Renal pelvis (tissue), 4 donors: ENCODE measurements around the gene PHACTR3. TPM values are rescaled to one million over a fixed set of nuclear protein-coding genes. Genes with fewer than 3 reads are reported as not detected.

ENCODE experiments used
- DNase-seq: peaks from one replicate; pipeline ENCODE4 v3.0.0-alpha.2; 2013
- polyA plus RNA-seq, 3 donors: library from polyadenylated mRNA; unstranded; fragments of 120-200 nt; gene quantifications; one replicate each; pipeline ENCODE4 v1.2.1, GENCODE V29; 2013; ENCODE audit not compliant: insufficient read length in 3 of 3

PHACTR3 gene
- polyA plus RNA-seq, 3 donors: 10.0 to 11.3 (median 10.2) TPM

DNA sequence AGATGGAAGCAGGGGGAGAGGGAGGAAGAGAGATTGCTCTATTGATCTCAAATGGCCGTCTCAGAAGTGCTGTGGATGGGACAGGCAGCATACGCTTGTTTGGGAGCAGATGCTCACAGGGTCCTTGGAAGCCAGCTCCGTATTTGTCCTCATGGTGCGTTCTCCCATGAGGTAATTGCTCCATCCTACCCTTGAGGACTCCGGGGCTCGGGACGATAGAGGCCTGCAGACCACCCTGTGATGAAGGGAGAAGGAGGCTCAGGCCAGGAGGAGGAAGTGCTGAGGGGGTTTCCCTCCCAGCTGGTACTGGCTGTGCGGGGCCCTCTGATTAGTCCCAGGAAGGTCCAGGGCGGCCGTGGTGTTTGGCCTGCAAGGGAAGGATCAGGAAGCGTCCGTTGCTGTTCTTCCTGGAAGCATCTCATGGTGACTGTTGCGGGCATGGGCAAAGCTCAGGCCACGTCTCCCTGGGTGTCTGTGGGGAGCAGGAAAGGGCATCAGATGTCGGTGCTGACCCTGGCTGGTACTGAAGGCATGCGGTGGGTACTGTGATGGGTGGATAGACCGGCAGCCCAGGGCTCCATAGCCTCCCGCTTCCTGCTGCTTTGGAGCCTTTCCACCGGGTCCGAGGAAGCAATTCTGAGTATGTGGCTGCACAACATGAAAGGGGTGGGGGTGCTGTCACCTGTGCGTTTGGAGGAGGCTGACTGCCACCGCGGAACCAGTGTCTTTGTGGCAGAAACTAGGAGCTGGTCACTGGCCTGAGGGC, 170.8 kb downstream of the PHACTR3 start:
- no peak for DNase-seq

DNA sequence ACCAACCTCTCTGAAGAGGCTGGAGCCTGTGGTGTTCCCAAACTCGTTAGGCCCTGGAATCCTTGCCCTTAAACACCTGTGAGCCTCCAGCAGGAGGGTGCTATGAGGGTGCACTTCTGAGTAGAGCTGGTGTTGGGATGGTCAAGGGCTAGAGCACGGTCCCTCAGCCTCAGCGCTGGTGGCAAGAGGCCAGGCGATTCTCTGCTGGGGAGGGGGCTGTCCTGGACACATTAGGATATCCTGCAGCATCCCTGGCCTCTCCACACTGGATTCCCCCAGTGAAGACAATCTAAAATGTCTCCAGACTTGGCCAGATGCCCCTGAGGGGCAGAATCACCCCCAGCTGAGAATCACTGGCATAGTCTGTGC, 171.3 kb downstream of the PHACTR3 start:
- no peak for DNase-seq

DNA sequence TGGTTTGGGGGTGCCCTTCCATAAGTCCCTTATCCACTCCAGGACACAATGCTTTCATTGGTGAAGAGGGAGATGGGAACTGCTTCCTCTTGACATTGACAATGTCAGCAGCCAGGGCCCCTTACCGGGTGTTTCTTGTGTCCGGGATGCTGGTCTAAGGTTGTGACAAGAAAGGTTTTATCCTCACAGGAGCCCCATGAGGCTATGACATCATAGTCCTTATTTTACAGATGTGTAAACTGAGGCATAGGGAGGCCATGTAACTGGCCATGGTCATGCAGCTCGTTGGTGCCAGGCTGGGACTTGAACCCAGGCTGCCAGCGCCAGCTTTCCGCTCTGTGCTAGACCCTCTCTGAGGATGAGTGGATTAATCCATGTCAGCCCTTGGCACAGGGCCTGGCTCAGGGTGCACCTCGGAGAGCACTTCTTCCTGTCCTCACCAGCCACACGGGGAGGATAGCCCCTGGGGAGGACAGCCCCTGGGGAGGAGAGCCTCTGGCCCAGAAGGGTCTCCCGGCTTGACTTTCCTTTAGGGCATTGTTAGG, 171.8 kb downstream of the PHACTR3 start:
- no peak for DNase-seq

DNA sequence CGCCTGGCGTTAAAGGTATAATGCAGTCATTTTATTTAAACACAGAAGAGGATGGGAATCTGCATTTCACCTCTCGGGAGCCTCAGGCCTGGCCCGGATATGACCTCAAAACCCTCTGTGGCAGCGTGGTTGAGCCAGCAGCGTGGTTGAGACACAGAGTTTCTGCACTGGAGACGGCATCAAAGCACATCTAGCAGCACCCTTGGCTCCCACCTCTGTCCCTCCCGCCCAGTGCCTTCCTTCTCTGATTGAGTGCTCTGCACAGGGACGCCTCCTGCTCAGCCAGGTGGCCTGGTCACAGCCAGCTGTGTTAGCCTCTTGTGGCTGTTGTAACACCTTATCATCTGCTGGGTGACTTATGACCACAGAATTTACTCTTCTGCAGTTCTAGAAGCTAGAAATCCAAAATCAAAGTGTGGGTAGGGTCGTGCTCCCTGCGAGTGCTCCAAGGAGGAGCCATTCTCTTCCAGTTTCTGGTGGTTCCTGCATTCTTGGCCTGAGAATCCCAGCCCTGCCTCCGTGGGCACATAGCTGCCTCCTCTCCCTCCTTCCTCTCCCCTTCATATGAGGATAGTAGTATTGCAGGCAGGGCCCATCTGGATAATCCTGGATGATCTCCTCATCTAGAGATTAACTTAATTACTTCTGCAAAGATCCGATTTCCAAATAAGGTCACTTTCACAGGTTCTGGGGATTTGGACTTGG, 172.4 kb downstream of the PHACTR3 start:
- no peak for DNase-seq

DNA sequence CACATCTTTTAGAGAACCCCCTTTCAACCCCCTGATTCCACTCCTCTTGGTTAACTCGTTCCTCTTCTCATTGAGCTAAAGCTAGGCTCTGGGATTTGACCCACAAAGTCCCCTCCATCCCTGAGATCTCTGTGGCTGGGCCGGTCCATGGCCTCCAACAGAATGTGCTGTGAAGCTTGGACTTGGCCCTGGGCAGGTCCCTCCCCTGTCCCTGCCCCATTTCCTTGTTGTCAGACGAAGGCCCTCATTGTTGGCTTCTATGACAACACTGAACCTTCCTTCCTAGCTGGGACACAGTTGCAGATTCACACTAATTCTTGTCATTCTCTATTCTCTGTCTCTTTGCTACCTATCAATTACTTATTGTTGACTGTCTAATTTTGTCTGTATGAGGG, 173.0 kb downstream of the PHACTR3 start:
- DNase-seq: no peak

DNA sequence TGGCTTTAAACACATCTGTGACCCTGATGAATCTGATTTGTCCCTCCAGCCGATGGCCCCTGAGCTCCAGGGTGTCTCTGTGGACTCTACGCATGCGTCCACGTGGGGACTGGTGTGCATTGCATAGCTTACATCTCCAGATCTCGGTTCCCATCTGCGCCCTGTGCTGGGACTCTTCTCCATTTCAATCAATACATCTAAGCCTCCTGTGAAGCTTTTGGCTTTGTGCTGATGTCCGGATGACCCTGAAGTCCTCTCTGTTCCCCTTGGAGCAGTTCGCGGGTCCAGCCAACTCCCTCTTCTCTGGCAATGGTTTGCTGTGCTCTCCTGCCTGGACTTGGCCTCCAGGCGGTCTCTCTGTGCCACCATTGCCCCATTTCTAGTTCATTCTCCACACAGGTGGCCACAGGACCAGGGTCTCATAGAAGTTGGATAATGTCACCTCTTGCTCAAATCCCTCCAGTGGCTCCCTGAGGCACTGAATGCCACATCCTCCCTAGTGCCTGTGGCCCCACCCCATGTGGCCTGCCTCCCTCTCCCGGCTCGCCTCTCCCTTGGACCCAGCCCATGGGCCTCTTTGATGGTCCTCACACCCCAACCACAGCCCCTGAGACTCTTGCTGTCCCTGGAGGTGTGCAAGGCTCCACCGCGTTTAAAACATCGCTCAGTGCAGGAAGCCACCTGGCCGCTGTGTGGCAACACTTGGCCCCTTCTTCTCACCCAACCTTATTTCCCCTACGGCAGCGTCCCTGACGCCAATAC, 173.7 kb downstream of the PHACTR3 start:
- no peak for DNase-seq

DNA sequence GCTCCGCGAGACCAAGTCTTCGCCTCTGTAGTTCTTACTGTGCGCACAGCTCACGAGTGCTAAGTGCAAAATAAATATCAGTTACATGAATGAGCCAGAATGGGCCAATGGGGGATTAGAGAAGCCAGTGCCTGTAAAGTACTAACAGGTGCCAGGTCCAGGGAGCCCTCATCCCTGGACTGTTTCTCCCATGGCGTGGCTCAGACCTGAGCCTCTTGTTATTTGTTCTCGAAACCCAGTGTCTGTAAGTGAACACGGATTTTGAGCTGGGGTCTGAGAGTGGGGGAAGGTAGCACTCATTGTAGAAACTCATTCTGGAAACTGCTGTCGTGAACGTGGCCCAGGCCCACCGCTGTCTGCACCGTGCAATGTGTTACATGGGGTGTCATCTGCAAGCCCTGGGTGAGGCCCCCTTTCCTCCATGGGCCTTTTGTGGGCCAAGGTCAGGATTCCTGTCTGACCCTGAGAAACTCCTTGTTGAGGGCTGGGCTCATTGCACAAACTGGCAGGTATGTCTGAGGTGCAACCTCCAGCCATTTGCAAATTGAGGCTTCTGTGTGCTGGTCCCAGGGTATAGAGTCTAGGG, 174.4 kb downstream of the PHACTR3 start:
- no peak for DNase-seq

DNA sequence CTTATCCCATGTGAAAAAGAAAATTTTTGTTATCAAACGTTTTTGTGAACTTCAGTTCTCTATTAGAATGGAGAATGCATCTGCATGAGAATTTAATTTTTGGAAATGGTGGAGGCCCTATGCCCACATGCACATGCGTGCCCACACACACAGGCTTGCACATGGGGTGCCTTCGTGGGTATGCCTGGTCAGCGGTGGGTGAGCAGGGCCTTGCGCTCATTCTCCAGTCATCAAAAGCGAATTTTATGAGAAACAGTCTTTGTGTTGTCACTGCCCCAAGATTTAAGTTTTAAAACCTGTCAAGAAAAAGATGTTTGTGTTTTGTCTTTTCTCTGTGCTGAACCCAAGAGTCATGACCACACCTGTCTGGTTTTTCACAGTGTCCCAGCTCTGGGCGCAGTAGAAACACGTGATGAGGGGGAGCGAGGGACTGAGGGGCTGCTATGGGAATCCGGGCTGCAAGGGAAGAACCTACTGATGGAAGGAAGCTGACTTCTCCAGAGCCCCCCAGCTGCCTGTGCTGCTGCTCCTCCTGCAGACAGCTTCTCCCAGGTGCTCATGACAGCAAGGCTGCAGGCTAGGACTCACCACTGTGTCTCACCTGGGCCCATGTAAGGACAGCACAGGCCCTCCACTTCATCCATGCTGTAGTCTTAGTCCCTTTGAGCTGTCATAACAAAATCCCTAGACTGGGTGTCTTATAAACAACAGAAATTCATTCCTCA, 175.5 kb downstream of the PHACTR3 start:
- no peak for DNase-seq

DNA sequence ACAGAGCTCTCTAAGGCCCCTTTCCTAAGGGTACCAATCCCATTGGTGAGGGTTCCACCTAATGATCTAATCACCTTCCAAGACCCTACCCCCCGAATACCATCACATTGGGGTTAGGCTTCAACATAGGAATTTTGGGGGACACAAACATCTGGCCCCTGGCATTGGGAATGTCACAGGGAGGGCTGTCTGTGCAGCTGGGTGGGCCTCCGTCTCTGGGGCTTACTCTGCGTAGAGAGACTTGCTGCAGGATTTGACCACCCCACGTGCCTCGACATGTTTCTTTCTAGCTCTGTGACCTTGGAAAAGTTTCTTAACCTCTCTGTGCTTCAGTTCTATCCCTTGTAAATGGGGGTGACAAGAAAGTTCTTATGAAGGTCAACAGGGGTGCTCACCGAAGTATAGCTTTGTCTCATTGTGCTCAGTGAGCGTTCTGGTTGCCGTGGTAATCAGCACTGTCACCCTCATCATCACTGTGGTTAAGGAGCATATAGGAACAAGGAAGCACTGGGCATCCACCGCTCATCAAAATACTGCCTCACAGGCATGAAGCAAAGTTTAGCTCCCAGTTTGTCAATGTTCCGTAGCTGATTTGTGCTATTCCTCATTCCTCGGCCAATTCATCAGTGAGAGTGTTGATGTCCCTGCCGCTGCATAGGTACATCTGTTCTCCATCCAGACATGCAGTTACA, 176.3 kb downstream of the PHACTR3 start:
- DNase-seq: no peak

DNA sequence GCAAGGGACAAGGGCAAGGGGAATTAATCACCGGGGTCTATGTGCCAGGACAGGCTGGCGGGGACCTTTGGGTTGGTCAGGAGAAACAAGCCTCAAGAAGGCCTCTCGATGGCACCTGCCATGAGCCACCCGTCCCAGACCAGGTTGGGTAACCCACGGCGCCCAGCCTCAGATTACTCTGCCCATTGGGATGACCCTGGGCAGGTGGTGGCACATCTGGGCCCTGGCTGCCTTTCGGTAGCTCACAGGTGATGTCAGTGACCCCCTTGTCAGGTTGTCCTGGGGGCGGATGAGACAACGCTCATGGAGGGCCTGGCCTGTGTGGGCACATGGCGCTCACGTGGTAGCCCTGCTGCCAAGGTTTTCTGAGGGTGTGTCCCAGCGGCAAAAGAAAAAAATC, 176.9 kb downstream of the PHACTR3 start:
- DNase-seq: no peak

DNA sequence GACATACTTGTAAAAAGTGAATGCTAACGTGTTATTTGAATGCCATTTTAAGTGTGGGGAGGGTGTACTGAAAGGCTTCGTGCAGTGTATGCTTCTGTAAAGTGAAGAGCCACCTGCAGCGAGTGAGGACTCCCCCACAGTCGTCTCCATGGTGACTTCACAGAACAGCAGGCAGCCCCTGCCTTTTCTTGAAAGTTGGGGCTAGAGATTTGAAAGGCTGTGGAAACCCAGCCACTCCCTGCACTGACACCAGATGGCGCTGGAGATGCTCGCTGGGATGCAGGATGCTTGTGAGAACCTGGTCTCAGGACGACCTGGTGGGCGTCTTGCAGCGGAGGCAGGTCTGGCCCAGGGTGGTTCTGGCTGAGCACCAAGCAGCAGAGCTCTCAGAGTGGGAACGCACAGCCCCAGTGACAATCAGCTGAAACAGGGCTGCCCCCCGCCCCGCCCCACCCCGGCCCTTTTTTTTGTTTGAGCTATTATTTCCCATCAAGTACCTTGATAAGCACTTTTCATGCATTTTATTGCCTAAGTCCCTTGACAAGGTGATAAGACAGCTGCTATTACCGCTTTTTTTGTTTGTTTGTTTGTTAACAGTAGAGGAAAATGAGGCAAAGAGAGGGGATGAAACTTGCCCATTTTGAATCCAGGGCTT, 178.8 kb downstream of the PHACTR3 start:
- peak; percentile 65 for DNase-seq

DNA sequence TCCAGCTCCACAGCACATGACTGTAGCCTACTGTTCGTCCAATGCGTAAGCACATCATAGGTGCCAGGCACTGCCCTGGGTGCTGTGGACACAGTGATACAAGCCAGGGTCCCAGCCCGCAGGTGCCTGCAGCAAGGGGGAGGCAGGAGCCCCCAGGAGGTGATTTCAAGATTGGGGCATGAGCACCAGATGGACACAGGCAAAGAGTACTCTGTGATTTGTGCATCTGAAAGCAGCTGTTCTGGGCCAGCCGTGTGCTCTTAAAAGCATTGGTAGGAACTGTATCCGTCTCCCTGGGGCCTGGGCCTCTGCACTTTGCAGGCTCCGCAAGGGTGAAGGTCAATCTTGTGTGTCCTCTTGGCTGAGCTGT, 179.3 kb downstream of the PHACTR3 start:
- no peak for DNase-seq

DNA sequence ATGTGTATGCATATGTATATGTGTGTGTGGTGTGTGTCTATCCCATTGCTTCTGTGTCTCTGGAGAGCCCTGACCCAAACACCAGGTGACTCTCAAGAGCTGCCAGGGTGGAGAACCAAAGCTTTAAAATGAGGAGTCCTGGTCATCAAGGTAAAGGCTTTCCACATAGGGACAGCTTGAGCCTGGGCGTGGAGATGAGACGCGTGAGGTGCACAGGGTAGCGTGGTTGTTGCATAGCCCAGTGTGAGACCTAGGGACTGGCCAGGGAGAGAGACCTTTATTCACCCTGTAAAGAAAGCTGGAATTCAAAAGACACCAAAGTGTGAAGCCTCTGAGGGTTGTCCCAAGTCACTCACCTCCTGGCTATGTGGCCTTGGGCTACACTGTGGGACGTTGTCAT, 180.0 kb downstream of the PHACTR3 start:
- no peak for DNase-seq

DNA sequence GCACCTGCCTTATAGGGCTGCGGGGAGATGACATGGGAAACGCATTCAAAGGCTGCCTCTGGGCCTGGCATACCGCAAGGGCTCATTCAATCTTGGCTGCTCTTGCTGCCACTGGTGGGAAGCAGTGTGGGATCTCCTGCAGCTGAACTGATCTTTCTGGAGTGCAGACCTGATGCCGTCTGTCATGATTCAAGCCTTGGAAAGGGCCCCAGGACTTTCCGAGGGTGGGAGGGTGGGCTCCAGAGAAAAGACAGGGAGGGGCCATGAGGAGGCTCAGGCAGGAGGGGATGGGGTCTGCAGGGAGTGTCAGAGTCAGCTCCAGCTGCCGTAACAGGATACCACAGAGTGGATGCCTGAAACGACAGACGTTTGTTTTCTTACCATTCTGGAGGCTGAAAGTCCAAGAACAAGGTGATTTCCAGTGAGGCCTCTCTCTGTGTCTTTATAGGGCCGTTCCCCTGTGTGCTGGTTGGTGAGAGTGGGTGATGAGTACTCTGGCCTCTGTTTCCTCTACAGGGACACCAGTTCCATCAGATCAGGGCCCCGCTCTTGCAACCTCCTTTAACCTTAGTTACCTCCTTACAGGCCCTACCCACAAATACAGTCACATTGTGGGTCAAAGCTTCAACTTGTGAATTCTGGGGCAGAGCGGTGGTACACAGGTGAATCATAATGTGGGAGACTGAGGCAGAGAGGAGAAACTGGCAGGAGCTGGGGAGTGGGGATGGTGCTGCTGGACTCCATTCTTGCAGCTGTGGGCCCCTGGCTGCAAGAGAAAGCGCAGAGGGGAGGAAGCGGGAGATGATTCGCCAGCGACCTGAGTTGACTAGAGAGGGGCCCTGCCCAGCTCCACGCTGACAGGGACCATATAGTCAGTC, 180.7 kb downstream of the PHACTR3 start:
- DNase-seq: peak; percentile 21

DNA sequence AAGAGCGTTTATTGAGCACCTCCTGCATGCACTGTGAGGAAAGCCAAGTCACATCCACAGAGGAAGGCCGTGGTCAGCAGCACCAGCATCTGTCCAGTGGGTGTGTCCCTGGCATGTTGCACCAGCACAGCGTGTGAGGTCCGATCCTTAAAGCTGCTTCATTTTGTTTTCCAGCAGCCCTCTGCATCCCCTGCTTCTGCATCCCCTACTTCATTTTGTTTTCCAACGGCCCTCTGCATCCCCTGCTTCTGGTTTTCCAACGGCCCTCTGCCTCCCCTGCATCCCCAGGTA, 181.3 kb downstream of the PHACTR3 start:
- DNase-seq: no peak

DNA sequence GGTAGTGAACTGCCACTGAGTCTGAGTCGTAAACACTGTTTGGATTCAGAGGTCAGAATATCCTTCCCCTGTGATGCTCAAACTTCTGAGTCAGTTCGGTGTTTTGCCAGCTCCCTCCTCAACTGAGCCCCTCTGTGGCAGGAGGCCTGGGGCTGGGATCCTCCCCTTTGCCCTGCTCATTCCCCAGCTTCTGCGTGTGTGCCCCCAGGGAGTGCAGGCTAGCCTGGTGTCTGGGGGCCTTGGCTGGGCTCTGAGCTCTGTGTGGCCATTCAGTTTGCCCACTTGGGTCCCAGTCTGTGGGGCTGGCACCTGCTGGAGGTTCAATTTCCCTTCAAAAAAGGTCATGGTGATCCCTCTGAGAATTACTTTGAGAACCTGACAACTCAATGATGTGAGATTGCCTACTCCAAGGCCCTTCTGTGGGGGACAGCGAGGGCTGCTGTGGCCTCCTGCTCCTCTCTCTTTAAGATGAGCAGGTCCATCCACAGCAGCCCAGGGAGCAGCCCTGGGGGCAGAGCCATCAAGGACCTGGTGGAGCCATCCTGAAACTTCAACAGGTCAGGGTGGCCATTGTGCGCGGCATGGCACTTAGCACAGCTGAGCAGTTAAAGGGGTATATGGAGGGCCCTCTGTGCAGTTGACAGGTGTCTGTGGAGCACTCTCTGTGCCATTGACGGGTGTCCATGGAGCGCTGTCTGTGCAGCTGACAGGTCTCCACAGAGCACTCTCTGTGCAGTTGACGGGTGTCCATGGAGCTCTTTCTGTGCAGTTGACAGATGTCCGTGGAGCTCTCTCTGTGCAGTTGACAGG, 181.9 kb downstream of the PHACTR3 start:
- DNase-seq: no peak

DNA sequence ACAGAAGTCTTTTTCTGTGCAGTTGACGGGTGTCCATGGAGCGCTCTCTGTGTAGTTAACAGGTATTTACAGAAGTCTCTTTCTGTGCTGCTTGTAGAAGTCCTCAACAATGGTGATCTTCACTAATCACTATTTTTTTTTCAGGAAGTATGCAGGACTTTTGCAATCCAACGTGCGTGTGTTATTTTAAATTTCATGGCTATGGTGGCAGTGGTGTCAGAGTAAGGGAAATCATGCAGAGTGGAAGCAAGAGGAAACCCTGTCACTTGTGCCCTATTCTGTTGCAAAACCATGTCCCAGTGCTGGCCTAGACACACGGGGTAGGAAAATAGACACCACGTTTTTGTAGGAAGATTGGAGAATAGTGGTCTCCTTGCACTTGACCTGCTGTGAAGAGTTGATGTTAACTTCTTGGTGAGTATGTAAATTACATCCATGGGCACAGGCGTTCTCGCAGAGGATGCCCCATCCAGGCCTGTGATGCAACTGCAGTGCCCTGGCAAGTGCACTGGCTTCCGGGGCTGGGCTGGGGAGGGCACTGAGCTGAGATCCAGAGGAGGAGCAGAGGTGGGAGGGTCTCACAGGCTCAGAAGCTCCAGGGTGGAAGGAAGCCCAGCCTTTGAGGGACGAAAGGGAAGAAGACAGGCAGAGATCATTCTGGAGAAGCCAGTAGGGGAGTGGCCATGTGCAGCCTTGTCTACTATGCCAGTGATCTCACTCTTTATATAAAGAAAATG, 182.6 kb downstream of the PHACTR3 start:
- DNase-seq: no peak

DNA sequence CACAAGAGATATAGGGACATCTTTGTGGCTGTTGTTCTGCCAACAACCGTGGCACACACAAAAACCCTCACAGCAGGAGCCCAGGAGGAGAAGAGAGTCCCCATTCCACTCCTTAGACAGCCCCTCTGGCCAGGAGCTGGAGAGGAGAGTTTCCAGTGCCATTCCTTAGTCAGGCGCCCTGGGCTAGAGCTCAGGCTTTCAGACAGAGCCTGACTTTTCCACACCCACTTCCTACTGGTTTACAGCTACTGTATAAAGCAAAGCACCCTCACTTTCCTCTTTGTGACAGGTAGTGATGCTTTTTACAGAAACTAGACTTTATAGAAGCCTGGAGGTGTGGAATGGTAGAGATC, 183.2 kb downstream of the PHACTR3 start:
- no peak for DNase-seq
